ENCODE measurements around the gene CCL25.

- no peak for TF ChIP-seq EZH2phosphoT487 (IDR thresholded peaks at IDR 0.05; ENCODE audit: unreplicated experiment)
- TF ChIP-seq, protein P1, sequence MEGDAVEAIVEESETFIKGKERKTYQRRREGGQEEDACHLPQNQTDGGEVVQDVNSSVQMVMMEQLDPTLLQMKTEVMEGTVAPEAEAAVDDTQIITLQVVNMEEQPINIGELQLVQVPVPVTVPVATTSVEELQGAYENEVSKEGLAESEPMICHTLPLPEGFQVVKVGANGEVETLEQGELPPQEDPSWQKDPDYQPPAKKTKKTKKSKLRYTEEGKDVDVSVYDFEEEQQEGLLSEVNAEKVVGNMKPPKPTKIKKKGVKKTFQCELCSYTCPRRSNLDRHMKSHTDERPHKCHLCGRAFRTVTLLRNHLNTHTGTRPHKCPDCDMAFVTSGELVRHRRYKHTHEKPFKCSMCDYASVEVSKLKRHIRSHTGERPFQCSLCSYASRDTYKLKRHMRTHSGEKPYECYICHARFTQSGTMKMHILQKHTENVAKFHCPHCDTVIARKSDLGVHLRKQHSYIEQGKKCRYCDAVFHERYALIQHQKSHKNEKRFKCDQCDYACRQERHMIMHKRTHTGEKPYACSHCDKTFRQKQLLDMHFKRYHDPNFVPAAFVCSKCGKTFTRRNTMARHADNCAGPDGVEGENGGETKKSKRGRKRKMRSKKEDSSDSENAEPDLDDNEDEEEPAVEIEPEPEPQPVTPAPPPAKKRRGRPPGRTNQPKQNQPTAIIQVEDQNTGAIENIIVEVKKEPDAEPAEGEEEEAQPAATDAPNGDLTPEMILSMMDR (conservative IDR thresholded peaks at IDR 0.05; ENCODE audit: low read depth in 2 of 2): no peak
- TF ChIP-seq EZH2 (IDR thresholded peaks at IDR 0.05; ENCODE audit: low read depth, unreplicated experiment): no peak
- no peak for TF ChIP-seq POLR2AphosphoS5 (IDR thresholded peaks at IDR 0.05; ENCODE audit: low read depth)
- no peak for TF ChIP-seq REST (IDR thresholded peaks at IDR 0.05; ENCODE audit: unreplicated experiment)
- TF ChIP-seq CREB1 (CRISPR knock-in tag; IDR thresholded peaks at IDR 0.05; ENCODE audit: low read depth): no peak
- TF ChIP-seq JUNB (IDR thresholded peaks at IDR 0.05; ENCODE audit: unreplicated experiment): no peak
- TF ChIP-seq ZNF114 (CRISPR knock-in tag; IDR thresholded peaks at IDR 0.05): no peak
- no peak for TF ChIP-seq ETS1 (IDR thresholded peaks at IDR 0.05)
- no peak for TF ChIP-seq STAT1 (IDR thresholded peaks at IDR 0.05; ENCODE audit: unreplicated experiment)
- TF ChIP-seq ZNF462 (CRISPR knock-in tag; IDR thresholded peaks at IDR 0.05): no peak
- TF ChIP-seq ZNF331 (CRISPR knock-in tag; IDR thresholded peaks at IDR 0.05; ENCODE audit: low read depth): no peak
- TF ChIP-seq NANOG (IDR thresholded peaks at IDR 0.05; ENCODE audit: borderline replicate concordance): no peak
Observed at GRCh38 chr19:8052464-8052859, at the start of gene CCL25.
